Hepatocyte (in vitro differentiated cells): ENCODE measurements around the gene NDUFB3.
A peak's percentile ranks its signal among the peaks of the same experiment; 100 is the strongest.

ENCODE experiments used
- EZH2 ChIP-seq: fragments of 200-600 bp; sonication (generic); IDR thresholded peaks from 2 replicates; pipeline ENCODE4 v1.6.1; 2016; ENCODE audit warnings: antibody characterized with exemption, mild to moderate bottlenecking, borderline replicate concordance
- TF ChIP-seq, protein P1 (sequence below): fragments of 200-600 bp; sonication (generic); IDR thresholded peaks from 2 replicates; pipeline ENCODE4 v1.5.1; 2016; ENCODE audit warnings: antibody characterized with exemption, mild to moderate bottlenecking; ENCODE audit not compliant: poor library complexity

DNA sequence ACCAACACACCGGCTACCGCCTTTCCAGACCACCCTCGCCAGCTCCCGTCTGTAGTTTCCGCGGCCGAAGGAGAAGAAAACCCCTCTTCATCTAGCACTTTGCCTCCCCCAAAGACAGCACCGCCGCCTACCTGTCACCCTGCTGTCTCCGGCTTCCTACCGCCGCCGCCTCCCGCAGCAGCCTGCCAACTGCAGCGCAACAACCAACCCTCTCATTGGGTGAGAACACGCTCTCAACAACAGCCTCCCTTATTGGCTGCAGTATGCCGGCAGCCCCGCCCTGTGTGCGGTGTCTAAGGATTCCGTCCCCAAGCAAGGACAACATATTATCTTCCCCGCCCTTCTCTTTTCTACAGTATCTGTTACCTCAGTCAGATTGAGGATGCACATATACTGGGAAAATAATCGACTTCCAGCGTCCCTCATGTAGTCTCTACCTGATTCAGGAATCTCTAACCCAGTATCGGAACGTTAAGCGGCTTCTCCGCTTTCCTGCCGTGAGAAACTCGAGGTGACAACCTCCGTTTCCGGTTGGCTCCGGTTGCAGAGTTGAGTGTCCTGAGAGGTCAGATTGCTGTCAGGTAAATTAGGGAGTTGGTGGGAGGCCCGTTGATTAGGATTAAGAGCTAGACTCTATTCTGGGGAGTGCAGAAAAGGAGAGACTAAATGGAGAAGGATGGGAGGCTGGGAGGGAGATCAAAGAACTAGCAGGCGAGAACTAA, at the start of gene NDUFB3, which contains the start of gene HYCC2:
- TF ChIP-seq, protein P1, sequence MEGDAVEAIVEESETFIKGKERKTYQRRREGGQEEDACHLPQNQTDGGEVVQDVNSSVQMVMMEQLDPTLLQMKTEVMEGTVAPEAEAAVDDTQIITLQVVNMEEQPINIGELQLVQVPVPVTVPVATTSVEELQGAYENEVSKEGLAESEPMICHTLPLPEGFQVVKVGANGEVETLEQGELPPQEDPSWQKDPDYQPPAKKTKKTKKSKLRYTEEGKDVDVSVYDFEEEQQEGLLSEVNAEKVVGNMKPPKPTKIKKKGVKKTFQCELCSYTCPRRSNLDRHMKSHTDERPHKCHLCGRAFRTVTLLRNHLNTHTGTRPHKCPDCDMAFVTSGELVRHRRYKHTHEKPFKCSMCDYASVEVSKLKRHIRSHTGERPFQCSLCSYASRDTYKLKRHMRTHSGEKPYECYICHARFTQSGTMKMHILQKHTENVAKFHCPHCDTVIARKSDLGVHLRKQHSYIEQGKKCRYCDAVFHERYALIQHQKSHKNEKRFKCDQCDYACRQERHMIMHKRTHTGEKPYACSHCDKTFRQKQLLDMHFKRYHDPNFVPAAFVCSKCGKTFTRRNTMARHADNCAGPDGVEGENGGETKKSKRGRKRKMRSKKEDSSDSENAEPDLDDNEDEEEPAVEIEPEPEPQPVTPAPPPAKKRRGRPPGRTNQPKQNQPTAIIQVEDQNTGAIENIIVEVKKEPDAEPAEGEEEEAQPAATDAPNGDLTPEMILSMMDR: peak; percentile 22
- TF ChIP-seq EZH2: no peak
